ENCODE results near the gene DIO3. TPM values are rescaled to one million over a fixed set of nuclear protein-coding genes. Genes with fewer than 3 reads are reported as not detected.

The DIO3 gene
- total RNA-seq, 1 donor from 2014 or later: not detected

DNA sequence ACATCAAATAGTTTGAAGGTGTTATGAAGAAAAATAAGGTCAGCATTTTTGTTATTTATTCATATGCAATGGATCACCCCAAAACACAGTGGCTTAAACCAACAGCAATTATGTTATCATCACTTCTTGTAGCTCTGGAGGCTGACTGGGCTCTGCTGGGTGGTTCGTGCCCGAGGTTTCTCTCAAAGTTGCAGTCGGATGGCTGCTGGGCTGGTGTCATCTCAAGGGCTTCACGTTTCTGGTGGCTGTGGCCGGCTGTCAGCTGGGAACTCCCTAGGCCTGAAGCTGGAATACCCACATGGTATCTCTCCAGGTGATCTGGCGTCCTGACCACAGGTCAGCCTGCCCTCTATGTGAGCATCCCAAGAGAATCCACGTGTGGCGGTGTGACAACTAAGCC is 12.0 kb downstream of the DIO3 start:
- CTCF ChIA-PET: no interaction called here

GRCh38 chr14:101575581-101575980 is 14.3 kb downstream of the DIO3 start:
- Mint-ChIP-seq H3K4me3 (no peak overlapping the region), H3K9me3 (no peaks in the 10 kb centered on the region), H3K36me3 (ENCODE audit: low read depth) (no peaks in the 10 kb centered on the region), H3K27ac (no peak overlapping the region), H3K27me3 (peaks cover 3% of the 10 kb centered on the region), H3K4me1 (no peaks in the 10 kb centered on the region)
- DNase-seq: no peak
- TF ChIP-seq, protein P1, sequence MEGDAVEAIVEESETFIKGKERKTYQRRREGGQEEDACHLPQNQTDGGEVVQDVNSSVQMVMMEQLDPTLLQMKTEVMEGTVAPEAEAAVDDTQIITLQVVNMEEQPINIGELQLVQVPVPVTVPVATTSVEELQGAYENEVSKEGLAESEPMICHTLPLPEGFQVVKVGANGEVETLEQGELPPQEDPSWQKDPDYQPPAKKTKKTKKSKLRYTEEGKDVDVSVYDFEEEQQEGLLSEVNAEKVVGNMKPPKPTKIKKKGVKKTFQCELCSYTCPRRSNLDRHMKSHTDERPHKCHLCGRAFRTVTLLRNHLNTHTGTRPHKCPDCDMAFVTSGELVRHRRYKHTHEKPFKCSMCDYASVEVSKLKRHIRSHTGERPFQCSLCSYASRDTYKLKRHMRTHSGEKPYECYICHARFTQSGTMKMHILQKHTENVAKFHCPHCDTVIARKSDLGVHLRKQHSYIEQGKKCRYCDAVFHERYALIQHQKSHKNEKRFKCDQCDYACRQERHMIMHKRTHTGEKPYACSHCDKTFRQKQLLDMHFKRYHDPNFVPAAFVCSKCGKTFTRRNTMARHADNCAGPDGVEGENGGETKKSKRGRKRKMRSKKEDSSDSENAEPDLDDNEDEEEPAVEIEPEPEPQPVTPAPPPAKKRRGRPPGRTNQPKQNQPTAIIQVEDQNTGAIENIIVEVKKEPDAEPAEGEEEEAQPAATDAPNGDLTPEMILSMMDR (IDR thresholded peaks at IDR 0.05): no peak
- no peak for ATAC-seq (ENCODE audit: low read depth)
- POLR2A ChIA-PET: no interaction called here
- intact Hi-C loops (cut with micrococcal nuclease): no loop called here
- CTCF ChIA-PET: interaction anchor here (0.6 kb wide), 1 partner anchor 532 kb away, joined by 3 read pairs; no protein-coding TSS in a partner anchor

More for the DNA sequence above, 12.0 kb downstream of the DIO3 start:
- Mint-ChIP-seq H3K4me3 (no peak overlapping the region), H3K27me3 (peaks cover 6% of the 10 kb centered on the region), H3K4me1 (no peaks in the 10 kb centered on the region), H3K27ac (no peak overlapping the region), H3K36me3 (ENCODE audit: low read depth) (no peaks in the 10 kb centered on the region), H3K9me3 (no peaks in the 10 kb centered on the region)
- TF ChIP-seq, protein P1 (IDR thresholded peaks at IDR 0.05): no peak
- intact Hi-C loops (cut with micrococcal nuclease): no loop called here
- ATAC-seq (ENCODE audit: low read depth) (no peak), DNase-seq (no peak)
- POLR2A ChIA-PET: no interaction called here

GRCh38 chr14:101577221-101577909 is 16.1 kb downstream of the DIO3 start:
- no peak overlapping the region for H3K27ac Mint-ChIP-seq
- DNase-seq (no peak), ATAC-seq (ENCODE audit: low read depth) (no peak)
- intact Hi-C loops (cut with micrococcal nuclease): no loop called here
- CTCF ChIA-PET: no interaction called here
- H3K4me3 Mint-ChIP-seq: no peak overlapping the region
- no peaks in the 10 kb centered on the region for H3K4me1 Mint-ChIP-seq
- H3K9me3 Mint-ChIP-seq: no peaks in the 10 kb centered on the region
- peaks cover 3% of the 10 kb centered on the region for H3K27me3 Mint-ChIP-seq
- no peaks in the 10 kb centered on the region for H3K36me3 Mint-ChIP-seq (ENCODE audit: low read depth)
- TF ChIP-seq, protein P1 (IDR thresholded peaks at IDR 0.05): no peak
- POLR2A ChIA-PET: no interaction called here

- peaks cover 3% of the 10 kb centered on the region for H3K27me3 Mint-ChIP-seq
- H3K9me3 Mint-ChIP-seq: no peaks in the 10 kb centered on the region
- H3K4me1 Mint-ChIP-seq: no peaks in the 10 kb centered on the region
- intact Hi-C loops (cut with micrococcal nuclease): no loop called here
- DNase-seq (no peak), ATAC-seq (ENCODE audit: low read depth) (no peak)
- H3K36me3 Mint-ChIP-seq (ENCODE audit: low read depth): no peaks in the 10 kb centered on the region
- ChIA-PET CTCF (no interaction called here), POLR2A (no interaction called here)
- TF ChIP-seq, protein P1 (IDR thresholded peaks at IDR 0.05): no peak
- no peak overlapping the region for H3K27ac Mint-ChIP-seq
- H3K4me3 Mint-ChIP-seq: no peak overlapping the region
Observed at GRCh38 chr14:101578489-101578888, 17.2 kb downstream of the DIO3 start.

DNA sequence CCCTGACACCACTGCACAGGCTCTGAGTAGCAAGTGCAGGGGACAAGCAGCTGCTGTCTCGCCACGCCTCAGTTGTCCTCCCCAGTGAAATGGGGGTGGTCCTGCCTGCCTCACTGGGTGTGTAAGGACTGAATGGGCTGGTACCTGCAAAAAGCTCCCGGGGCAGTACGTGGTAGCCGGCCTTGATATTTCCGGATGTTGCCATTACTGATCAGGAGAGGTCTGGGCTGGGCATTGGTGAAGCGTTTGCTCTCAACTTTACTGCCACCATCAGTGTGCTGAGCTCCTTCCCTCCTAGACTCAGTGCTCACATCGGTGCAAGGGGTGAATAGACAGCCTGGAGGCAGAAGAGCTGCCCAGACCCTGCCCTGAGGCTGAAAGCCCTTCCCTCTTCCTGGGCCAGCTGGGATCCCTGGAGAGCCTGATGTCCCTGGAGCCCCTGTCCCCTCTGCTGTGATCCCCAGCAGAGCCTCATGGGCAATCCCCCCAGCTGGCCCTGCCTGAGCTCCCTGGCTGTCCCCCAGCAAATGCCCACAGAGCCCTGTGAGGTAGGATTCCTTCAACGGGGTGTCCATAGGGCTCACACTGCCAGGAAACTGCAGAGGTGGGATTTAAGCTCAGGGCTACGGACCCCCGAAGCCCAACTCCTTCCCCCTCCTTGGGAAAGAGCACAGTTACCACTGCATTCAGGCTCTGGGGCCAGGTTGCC is 18.2 kb downstream of the DIO3 start:
- no peaks in the 10 kb centered on the region for H3K9me3 Mint-ChIP-seq
- TF ChIP-seq, protein P1 (IDR thresholded peaks at IDR 0.05): no peak
- no peak overlapping the region for H3K4me3 Mint-ChIP-seq
- ChIA-PET CTCF (no interaction called here), POLR2A (no interaction called here)
- no peak for DNase-seq
- no peaks in the 10 kb centered on the region for H3K27me3 Mint-ChIP-seq
- H3K36me3 Mint-ChIP-seq (ENCODE audit: low read depth): no peaks in the 10 kb centered on the region
- no peaks in the 10 kb centered on the region for H3K4me1 Mint-ChIP-seq
- H3K27ac Mint-ChIP-seq: no peak overlapping the region
- intact Hi-C loops (cut with micrococcal nuclease): no loop called here
- no peak for ATAC-seq (ENCODE audit: low read depth)
